Skeletal muscle satellite cell (primary cell): ENCODE results near the gene CXCR1.
"Not testable (repeated sequence)": the region's sequence is repeated elsewhere in the genome, so short reads cannot be mapped to it uniquely, and the experiment has no call there.

ENCODE experiments used
- H3K27me3 ChIP-seq: 2 replicates; pipeline ENCODE4 v1.7.0; 2013; ENCODE audit warnings: low read length; ENCODE audit not compliant: control insufficient read depth, insufficient read depth
- H3K36me3 ChIP-seq: 2 replicates; pipeline ENCODE4 v1.7.0; 2013; ENCODE audit warnings: mild to moderate bottlenecking, control low read depth, low read length; ENCODE audit not compliant: insufficient read depth
- H3K4me1 ChIP-seq: 2 replicates; pipeline ENCODE4 v1.7.0; 2013; ENCODE audit warnings: low read length; ENCODE audit not compliant: control insufficient read depth, insufficient read depth
- H3K4me2 ChIP-seq: 2 replicates; pipeline ENCODE4 v1.7.0; 2013; ENCODE audit warnings: mild to moderate bottlenecking, low read length
- H3K4me3 ChIP-seq: 2 replicates; pipeline ENCODE4 v1.7.0; 2013; ENCODE audit warnings: low read length
- H3K9ac ChIP-seq: 2 replicates; pipeline ENCODE4 v1.7.0; 2013; ENCODE audit warnings: mild to moderate bottlenecking, low read depth, low read length, moderate library complexity
- H3K9me3 ChIP-seq: replicated peaks from 2 replicates; pipeline ENCODE4 v1.7.0; 2013; ENCODE audit warnings: mild to moderate bottlenecking, control low read depth, low read length

The CXCR1 gene

GRCh38 chr2:218128781-218129457, 37.8 kb downstream of the CXCR1 start:
- H3K4me2 ChIP-seq, result no peak overlapping the region
- no peak overlapping the region for H3K4me3 ChIP-seq
- H3K4me1 ChIP-seq, result no peaks in the 10 kb centered on the region
- no peaks in the 10 kb centered on the region for H3K36me3 ChIP-seq
- peaks cover 52% of the 10 kb centered on the region for H3K27me3 ChIP-seq
- H3K9ac ChIP-seq, result no peak overlapping the region
- no peaks in the 10 kb centered on the region for H3K9me3 ChIP-seq

GRCh38 chr2:218127929-218128455, 38.8 kb downstream of the CXCR1 start:
- H3K27me3 ChIP-seq, result peaks cover 50% of the 10 kb centered on the region
- no peaks in the 10 kb centered on the region for H3K4me1 ChIP-seq
- H3K9me3 ChIP-seq, result no peaks in the 10 kb centered on the region
- H3K9ac ChIP-seq, result no peak overlapping the region
- no peaks in the 10 kb centered on the region for H3K36me3 ChIP-seq
- no peak overlapping the region for H3K4me2 ChIP-seq
- H3K4me3 ChIP-seq, result no peak overlapping the region

GRCh38 chr2:218125626-218126080, 41.1 kb downstream of the CXCR1 start, which contains the start of gene CXCR2:
Gene CXCR2 (plus strand): TSS chr2:218126028. CDS start chr2:218134802, 8,774 bp downstream.
- no peaks in the 10 kb centered on the region for H3K36me3 ChIP-seq
- H3K9me3 ChIP-seq, result no peaks in the 10 kb centered on the region
- peaks cover 48% of the 10 kb centered on the region for H3K27me3 ChIP-seq
- H3K4me3 ChIP-seq, result no peak within 1 kb of the TSS
- H3K4me1 ChIP-seq, result no peaks in the 10 kb centered on the region
- no peak within 1 kb of the TSS for H3K9ac ChIP-seq
- H3K4me2 ChIP-seq, result no peak within 1 kb of the TSS

- Histone ChIP-seq H3K4me3 (no peak overlapping the region), H3K4me2 (no peak overlapping the region), H3K27me3 (peaks cover 48% of the 10 kb centered on the region), H3K9me3 (no peaks in the 10 kb centered on the region), H3K36me3 (no peaks in the 10 kb centered on the region), H3K9ac (no peak overlapping the region), H3K4me1 (no peaks in the 10 kb centered on the region)
Measured at GRCh38 chr2:218125095-218125494, 41.7 kb downstream of the CXCR1 start.

- Histone ChIP-seq H3K27me3 (peaks cover 44% of the 10 kb centered on the region), H3K36me3 (no peaks in the 10 kb centered on the region), H3K9me3 (no peaks in the 10 kb centered on the region), H3K9ac (no peak overlapping the region), H3K4me2 (no peak overlapping the region), H3K4me1 (no peaks in the 10 kb centered on the region), H3K4me3 (no peak overlapping the region)
Measured at GRCh38 chr2:218123986-218124385, 42.8 kb downstream of the CXCR1 start.

GRCh38 chr2:218122286-218122685, 44.5 kb downstream of the CXCR1 start:
- not testable (repeated sequence) for H3K4me1 ChIP-seq, H3K36me3 ChIP-seq, H3K4me3 ChIP-seq, H3K4me2 ChIP-seq, H3K9me3 ChIP-seq, H3K9ac ChIP-seq
- H3K27me3 ChIP-seq, result peaks cover 28% of the 10 kb centered on the region

GRCh38 chr2:218121789-218122188, 45.0 kb downstream of the CXCR1 start:
- H3K4me1 ChIP-seq, H3K9me3 ChIP-seq, H3K4me3 ChIP-seq, H3K4me2 ChIP-seq, H3K9ac ChIP-seq, H3K36me3 ChIP-seq: not testable (repeated sequence)
- H3K27me3 ChIP-seq, result peaks cover 24% of the 10 kb centered on the region
